ENCODE data around the gene TBC1D16. TPM values are rescaled to one million over a fixed set of nuclear protein-coding genes. Genes with fewer than 3 reads are reported as not detected.

TBC1D16 gene
- total RNA-seq, 1 experiment from 2014 or later, result 55.4 TPM

DNA sequence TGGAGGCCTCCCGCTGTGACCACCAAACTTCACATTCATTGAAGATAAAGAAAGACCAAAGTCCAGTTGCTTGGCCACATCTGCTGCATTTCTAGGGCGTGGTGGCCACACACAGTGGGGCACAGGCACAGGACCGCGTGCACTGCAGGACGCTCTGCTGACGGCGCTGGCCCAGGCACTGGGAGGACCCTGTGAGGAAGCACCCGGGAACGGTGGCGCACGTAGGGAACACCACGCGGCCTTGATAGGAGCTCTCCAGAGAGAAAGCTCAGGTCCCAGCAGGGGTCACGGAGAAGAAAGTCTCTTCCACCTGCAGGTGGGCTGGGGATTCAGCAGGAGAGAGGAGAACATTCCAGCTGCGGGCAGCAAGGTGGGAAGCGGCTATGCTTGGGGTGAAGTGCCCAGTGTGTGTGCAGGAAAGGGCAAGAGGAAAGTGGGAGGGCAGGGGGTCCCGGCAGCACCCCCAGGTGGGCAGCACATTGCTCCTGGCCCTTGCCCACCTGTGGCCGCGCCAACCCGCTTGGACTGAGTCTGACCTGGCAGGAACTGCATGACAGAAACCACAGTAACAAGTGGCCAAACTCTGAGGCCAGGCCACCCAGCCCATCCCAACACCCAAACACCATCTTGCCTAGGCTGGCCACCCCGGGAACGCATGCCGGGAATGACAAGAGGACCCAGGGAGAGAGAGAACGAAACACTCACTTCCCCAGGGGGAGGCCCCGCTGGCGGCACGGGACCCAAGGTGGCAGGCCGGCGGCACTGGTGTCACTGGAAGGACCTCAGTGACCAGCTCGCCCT is 32.8 kb downstream of the TBC1D16 start:
- intact Hi-C loops (cut with micrococcal nuclease; ENCODE audit: unreplicated experiment), result loop anchor here (1.0 kb wide), 1 partner anchor 10 kb away; no protein-coding TSS in a partner anchor
- peak; percentile 69 to 85 for DNase-seq

DNA sequence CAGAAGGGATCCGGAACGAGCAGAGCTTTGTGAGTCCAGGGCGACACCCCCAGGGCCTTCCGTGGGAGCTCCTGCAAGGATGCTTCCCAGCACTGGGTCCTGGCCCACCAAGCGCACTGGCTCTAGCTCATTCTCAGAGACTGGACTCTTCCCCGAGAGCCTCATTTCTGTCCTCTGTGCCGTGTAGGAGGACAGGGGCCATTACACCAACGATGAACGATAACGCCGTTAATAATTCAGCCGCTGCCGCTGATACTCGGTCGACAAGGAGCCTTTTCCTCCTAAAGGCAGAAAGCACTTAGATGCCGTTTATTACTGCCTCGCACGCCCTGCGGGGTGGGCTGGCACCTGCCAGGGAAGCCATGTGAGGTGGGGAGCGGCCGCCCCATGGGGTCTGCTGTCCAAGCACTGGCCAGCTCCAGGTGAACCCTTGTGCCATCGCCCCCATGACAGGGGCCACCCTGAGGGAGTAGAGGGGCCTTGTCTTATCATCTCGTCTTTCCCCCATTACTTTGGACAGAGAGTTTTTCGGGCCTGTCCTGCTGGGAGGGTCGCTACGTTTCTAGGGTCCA is 33.5 kb downstream of the TBC1D16 start:
- Histone ChIP-seq H3K4me3 (ENCODE audit: low read depth, low read length) (no peak overlapping the region), H3K27me3 (replicated peaks; ENCODE audit: control insufficient read depth, insufficient read depth, low read length) (no peaks in the 10 kb centered on the region), H3K4me1 (peaks cover 25% of the 10 kb centered on the region), H3K9me3 (peaks cover 9% of the 10 kb centered on the region; the same call in 1 of the 2 replicates), H3K36me3 (ENCODE audit: control insufficient read depth, insufficient read depth, low read length) (no peaks in the 10 kb centered on the region)
- POLR2A ChIA-PET, result interaction anchor here (0.6 to 1.0 kb wide), 3 partner anchors 9 to 128 kb away, joined by 3 to 5 read pairs (median 3); no protein-coding TSS in a partner anchor
- Mint-ChIP-seq H3K9me3 (ENCODE audit: unreplicated experiment) (no peaks in the 10 kb centered on the region), H3K4me1 (ENCODE audit: low read depth, unreplicated experiment) (peaks cover 18% of the 10 kb centered on the region), H3K27me3 (ENCODE audit: insufficient read depth, unreplicated experiment) (no peaks in the 10 kb centered on the region), H3K36me3 (ENCODE audit: insufficient read depth, unreplicated experiment) (peaks cover 10% of the 10 kb centered on the region), H3K4me3 (ENCODE audit: unreplicated experiment) (peak overlapping the region; percentile 72), H3K27ac (ENCODE audit: unreplicated experiment) (peak overlapping the region; percentile 97)
- TF ChIP-seq, protein P1, sequence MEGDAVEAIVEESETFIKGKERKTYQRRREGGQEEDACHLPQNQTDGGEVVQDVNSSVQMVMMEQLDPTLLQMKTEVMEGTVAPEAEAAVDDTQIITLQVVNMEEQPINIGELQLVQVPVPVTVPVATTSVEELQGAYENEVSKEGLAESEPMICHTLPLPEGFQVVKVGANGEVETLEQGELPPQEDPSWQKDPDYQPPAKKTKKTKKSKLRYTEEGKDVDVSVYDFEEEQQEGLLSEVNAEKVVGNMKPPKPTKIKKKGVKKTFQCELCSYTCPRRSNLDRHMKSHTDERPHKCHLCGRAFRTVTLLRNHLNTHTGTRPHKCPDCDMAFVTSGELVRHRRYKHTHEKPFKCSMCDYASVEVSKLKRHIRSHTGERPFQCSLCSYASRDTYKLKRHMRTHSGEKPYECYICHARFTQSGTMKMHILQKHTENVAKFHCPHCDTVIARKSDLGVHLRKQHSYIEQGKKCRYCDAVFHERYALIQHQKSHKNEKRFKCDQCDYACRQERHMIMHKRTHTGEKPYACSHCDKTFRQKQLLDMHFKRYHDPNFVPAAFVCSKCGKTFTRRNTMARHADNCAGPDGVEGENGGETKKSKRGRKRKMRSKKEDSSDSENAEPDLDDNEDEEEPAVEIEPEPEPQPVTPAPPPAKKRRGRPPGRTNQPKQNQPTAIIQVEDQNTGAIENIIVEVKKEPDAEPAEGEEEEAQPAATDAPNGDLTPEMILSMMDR (IDR thresholded peaks at IDR 0.05; ENCODE audit: insufficient read depth in 1 of 2, low read depth in 1 of 2, low read length in 1 of 2, severe bottlenecking in 1 of 2, unreplicated experiment in 1 of 2), result no peak
- intact Hi-C loops (cut with micrococcal nuclease; ENCODE audit: unreplicated experiment), result loop anchor here (1.0 kb wide), 1 partner anchor 9 kb away; no protein-coding TSS in a partner anchor
- no peak for DNase-seq
- CTCF ChIA-PET, result interaction anchor here (0.7 to 1.7 kb wide), 3 partner anchors 8 to 192 kb away, joined by 3 to 6 read pairs (median 3); no protein-coding TSS in a partner anchor
- TSS peak; percentile 23 for BruUV-seq (replicated peaks)

More for the DNA sequence above, 32.8 kb downstream of the TBC1D16 start:
- POLR2A ChIA-PET, result interaction anchor here (0.6 to 3.1 kb wide), 2 partner anchors 9 to 129 kb away, joined by 3 to 9 read pairs; no protein-coding TSS in a partner anchor
- CTCF ChIA-PET, result interaction anchor here (0.7 to 1.7 kb wide), 3 partner anchors 9 to 193 kb away, joined by 3 to 6 read pairs (median 3); no protein-coding TSS in a partner anchor
- H3K9me3 ChIP-seq, result peaks cover 9% of the 10 kb centered on the region; the same call in 1 of the 2 replicates
- H3K36me3 ChIP-seq (ENCODE audit: control insufficient read depth, insufficient read depth, low read length), result no peaks in the 10 kb centered on the region
- Mint-ChIP-seq H3K4me3 (ENCODE audit: unreplicated experiment) (peak overlapping the region; percentile 72), H3K4me1 (ENCODE audit: low read depth, unreplicated experiment) (peaks cover 18% of the 10 kb centered on the region), H3K9me3 (ENCODE audit: unreplicated experiment) (no peaks in the 10 kb centered on the region), H3K27me3 (ENCODE audit: insufficient read depth, unreplicated experiment) (no peaks in the 10 kb centered on the region), H3K27ac (ENCODE audit: unreplicated experiment) (peak overlapping the region; percentile 97), H3K36me3 (ENCODE audit: insufficient read depth, unreplicated experiment) (peaks cover 10% of the 10 kb centered on the region)
- H3K27me3 ChIP-seq (replicated peaks; ENCODE audit: control insufficient read depth, insufficient read depth, low read length), result no peaks in the 10 kb centered on the region
- TSS peak; percentile 63 for BruUV-seq (replicated peaks)
- H3K4me1 ChIP-seq, result peaks cover 25% of the 10 kb centered on the region
- peak overlapping the region; percentile 17; the same call in 1 of the 2 replicates for H3K4me3 ChIP-seq (ENCODE audit: low read depth, low read length)
- TF ChIP-seq, protein P1 (IDR thresholded peaks at IDR 0.05; ENCODE audit: insufficient read depth in 1 of 2, low read depth in 1 of 2, low read length in 1 of 2, severe bottlenecking in 1 of 2, unreplicated experiment in 1 of 2), result no peak
